Suprapubic skin (tissue), 3 donors: Measurements from ENCODE around the gene IGLL5.

ENCODE experiments used
- CTCF ChIP-seq, 2 donors: fragments of 200-600 bp in 1 of 2; fragments of 450-650 bp in 1 of 2; sonication (generic) in 1 of 2; IDR thresholded peaks; one replicate each; pipeline ENCODE4 v1.5.1; 2016 to 2019; ENCODE audit warnings: antibody characterized with exemption in 2 of 2, mild to moderate bottlenecking in 1 of 2, moderate library complexity in 1 of 2
- EP300 ChIP-seq: sonication (generic); formaldehyde crosslinking; IDR thresholded peaks from one replicate; pipeline ENCODE4 v1.6.1; 2017; ENCODE audit warnings: antibody characterized with exemption
- POLR2A ChIP-seq, 2 donors: fragments of 450-650 bp; IDR thresholded peaks; one replicate each; pipeline ENCODE4 v1.6.1; 2017; ENCODE audit warnings: antibody characterized with exemption in 2 of 2, mild to moderate bottlenecking in 2 of 2, moderate library complexity in 2 of 2

- TF ChIP-seq CTCF (IDR thresholded peaks at IDR 0.05) (no peak), EP300 (no peak), POLR2A (IDR thresholded peaks at IDR 0.05) (no peak)
These were observed 34.0 kb downstream of the IGLL5 start for GRCh38 chr22:22921575-22921974.
